GM19351 (cell line): Measurements from ENCODE around the gene TRIM69.
"Not testable (repeated sequence)": the region's sequence is repeated elsewhere in the genome, so short reads cannot be mapped to it uniquely, and the experiment has no call there.

Experiments used
- ATAC-seq: cut with Tn5 transposase; IDR thresholded peaks from one replicate; pipeline ENCODE4 v1.9.1; 2021; ENCODE audit warnings: mild to moderate bottlenecking, moderate library complexity; ENCODE audit not compliant: unreplicated experiment

The TRIM69 gene, protein sequence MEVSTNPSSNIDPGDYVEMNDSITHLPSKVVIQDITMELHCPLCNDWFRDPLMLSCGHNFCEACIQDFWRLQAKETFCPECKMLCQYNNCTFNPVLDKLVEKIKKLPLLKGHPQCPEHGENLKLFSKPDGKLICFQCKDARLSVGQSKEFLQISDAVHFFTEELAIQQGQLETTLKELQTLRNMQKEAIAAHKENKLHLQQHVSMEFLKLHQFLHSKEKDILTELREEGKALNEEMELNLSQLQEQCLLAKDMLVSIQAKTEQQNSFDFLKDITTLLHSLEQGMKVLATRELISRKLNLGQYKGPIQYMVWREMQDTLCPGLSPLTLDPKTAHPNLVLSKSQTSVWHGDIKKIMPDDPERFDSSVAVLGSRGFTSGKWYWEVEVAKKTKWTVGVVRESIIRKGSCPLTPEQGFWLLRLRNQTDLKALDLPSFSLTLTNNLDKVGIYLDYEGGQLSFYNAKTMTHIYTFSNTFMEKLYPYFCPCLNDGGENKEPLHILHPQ

DNA sequence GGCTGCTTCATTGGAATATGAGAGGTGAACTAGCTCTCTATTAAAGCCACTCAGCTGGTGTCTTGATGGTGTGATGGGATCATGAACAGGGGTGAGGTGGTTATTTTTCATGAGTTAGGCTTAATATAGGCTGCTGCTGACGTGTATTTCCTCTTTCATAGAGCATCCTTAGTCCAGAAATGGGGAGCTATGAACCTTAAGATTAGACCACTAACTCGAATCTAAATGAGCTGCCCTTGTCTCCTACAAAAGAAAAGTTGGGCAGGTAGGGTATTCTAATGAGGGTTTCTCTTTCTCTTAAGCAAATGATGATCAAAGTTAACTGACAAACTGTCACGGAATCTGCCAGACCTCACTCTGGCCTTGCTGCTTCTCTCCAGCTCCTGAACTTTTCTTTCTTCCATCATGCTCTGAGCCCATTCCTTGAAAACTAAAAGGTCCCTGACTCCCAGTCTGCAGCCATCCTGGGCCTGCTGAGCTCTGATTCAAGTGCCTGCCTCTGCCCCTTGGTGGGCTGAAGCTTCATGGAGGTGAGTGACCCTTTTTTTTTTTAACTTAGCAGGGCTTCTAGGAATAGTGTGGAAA is at the start of gene TRIM69:
TRIM69 (plus strand) TSS at position 348 of the 585 bp plus-strand sequence; CDS start at position 525, 177 bp downstream.
- no peak for ATAC-seq

DNA sequence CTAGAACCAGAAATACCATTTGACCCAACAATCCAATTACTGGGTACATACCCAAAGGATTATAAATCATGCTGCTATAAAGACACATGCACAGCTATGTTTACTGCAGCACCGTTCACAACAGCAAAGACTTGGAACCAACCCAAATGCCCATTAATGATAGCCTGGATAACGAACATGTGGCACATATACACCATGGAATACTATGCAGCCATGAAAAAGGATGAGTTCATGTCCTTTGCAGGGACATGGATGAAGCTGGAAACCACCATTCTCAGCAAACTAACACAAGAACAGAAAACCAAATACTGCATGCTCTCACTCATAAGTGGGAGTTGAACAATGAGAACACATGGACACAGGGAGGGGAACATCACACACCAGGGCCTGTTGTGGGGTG is 47.0 kb upstream of the TRIM69 start:
- not testable (repeated sequence) for ATAC-seq

DNA sequence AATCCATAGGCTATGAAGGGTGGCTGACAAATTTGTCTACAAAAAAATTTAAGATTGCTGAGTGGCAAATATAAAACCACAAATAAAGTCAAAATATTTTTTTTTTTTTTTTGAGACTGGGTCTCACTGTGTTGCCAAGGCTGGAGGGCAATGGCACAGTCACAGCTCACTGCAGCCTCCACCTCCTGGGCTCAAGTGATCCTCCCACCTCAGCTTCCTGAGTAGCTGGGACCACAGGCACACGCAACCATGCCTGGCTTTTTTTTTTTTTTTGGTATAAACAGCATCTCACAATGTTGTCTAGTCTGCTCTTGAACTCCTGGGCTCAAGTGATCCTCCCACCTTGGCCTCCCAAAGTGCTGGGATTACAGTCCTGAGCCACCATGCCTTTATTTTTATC is 46.1 kb upstream of the TRIM69 start:
- ATAC-seq: not testable (repeated sequence)

DNA sequence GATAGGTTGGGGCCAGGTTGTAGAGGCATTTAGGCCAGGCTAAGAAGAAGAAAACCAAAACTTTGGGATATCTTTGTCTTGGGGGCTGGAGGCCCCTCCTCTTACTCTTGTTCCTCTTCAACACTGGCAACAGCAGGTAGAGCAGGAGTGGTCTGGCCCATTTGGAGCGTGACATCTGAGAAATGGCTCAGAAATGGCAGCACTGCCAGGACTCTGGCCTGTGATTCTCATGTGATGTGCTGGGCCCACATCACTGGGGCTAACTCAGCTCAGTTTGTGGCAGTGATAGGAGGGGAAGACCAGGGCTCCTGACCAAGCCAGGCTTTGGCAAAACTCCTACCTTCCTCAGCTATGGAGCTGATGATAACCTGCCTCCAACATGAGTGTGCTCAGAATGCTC is 43.7 kb upstream of the TRIM69 start:
- ATAC-seq: no peak

DNA sequence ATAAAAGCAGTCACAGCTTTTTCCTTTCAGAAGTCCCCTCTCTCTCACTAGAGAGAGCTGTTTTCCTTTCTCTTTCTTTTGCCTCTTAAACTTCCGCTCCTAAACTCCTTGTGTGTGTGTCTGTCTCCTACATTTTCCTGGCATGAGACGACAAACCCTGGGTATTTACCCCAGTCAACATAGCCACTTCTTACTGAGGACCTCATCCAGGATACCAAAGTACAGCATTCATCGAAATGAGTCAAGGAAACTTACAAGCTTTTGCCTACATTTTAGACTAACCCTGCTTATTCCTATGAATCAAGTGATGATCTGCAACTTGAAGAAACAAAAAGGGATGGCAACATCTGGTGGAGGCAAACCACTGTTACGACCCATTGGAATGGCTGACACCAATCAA is 41.9 kb upstream of the TRIM69 start:
- ATAC-seq: no peak

DNA sequence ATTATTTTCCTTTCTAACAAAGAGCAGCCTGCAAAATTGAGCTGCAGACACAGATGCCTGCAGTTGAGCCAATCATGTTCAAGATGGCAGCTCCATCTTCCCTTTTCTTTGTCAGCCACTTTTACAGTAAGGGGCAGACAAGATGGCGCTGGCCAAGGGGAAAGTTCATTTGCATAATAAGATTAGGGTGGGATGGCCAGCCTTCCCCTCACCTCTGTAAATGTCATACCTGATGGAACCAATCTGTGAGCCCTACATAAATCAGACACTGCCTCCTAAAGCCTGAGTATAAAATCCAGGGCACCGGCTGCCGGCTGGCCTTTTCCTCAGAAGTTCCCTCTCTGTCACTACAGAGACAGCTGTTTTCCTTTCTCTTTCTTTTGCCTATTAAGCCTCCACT is 41.0 kb upstream of the TRIM69 start:
- ATAC-seq: no peak

DNA sequence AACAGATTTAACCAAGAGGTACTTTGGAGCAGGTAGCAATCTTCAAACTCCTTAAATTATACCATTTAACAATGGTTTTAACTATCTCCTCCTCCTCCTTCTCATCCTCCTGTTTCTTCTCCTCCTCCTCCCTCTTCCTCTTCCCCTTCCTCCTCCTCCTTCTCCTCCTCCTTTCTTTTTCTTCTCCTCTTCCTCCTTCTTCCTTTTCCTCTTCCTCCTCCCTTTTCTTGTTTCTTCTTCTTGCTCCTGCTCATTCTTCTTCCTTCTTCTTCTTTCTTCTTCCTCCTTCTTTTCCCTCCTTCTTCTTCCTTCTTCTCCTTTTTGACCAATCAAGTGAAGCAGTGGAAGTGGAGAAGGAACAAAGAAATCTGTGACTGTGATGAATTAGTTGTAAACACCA is 39.3 kb upstream of the TRIM69 start:
- ATAC-seq: no peak

DNA sequence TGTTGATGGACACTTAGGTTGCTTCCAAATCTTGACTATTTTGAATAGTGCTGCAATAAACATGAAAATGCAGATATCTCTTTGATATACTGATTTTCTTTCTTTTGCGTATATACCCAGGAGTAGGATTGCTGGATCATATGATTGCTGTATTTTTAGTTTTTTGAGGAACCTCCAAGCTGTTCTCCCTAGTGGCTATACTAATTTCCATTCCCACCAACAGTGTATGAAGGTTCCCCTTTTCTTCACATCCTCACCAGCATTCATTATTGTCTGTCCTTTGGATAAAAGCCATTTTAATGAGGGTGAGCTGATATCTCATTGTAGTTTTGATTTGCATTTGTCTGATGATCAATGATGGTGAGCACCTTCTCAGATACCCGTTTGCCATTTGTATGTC is 37.7 kb upstream of the TRIM69 start:
- no peak for ATAC-seq

DNA sequence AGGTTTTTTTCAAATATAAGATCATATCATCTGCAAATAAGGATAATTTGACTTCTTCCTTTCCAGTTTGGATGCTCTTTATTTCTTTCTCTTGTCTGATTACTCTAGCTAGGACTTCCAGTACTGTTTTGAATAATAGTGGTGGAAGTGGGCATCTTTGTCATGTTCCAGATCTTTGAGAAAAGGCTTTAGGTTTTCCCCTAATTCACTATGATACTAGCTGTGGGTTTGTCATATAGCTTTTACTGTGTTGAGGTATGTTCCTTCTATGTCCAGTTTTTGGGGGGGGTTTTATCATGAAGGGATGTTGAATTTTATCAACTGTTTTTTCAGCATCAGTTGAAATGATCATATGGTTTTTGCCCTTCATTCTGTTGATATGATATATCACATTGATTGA is 35.7 kb upstream of the TRIM69 start:
- not testable (repeated sequence) for ATAC-seq

DNA sequence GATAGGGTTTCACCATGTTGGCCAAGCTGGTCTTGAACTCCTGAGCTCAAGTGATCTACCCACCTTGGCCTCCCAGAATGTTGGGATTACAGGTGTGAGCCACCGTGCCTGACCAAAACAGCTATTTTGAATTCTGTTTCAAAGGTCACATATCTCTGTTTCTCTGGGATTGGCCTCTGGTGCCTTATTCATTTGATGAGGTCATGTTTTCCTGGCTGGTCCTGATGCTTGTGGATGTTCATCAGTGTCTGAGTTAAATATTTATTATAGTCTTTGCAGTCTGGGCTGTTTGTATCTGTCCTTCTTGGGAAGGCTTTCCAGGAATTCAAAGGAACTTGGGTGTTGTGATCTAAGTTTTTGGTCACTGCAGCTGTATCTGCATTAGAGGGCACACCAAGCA is 30.3 kb upstream of the TRIM69 start:
- ATAC-seq: no peak

DNA sequence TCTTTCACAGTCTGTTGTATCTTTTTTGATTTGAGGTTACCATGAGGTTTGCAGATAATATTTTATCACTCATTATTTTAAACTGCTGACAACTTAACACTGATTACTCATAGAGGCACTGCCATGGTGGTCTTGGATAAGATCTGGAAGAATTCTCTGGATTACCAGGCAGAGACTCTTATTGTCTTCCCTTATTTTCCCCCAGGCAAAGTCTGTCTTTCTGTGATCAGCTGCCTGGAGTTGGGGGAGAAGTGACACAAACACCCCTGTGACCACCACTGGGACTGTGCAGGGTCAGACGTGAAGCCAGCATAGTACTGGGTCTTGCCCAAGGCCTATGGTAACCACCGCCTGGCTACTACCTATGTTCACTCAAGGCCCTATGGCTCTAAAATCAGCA is 29.9 kb upstream of the TRIM69 start:
- no peak for ATAC-seq

DNA sequence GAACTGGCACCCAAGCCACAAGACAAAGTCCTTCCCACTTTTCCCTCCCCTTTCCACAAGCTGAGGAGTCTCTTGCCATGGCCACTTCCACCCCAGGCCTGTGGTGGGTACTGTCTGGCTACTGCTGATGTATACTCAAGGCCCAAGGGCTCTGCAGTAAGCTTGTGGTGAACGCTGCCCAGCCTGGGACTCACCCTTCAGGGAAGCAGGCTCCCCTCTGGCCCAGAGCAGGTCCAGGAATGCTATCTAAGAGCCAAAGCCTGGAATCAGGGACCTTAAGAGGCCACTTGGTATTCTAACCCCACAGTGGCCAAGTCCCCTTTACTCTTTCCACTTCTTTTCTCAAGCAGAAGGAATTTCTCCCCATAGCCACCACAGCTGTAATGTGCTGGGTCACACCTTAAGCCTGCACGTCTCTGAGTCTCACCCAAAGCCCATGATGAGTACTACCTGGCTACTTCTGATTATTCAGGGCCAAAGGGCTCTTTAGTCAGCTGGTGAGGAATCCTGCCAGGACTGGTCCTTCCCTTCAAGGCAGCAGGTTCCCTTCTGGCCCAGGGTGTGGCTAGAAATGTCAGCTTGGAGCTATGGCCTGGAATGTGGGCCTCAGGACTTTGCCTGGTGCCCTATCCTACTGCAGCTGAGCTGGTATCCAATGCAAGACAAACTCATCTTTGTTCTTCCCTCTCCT is 29.2 kb upstream of the TRIM69 start:
- no peak for ATAC-seq

DNA sequence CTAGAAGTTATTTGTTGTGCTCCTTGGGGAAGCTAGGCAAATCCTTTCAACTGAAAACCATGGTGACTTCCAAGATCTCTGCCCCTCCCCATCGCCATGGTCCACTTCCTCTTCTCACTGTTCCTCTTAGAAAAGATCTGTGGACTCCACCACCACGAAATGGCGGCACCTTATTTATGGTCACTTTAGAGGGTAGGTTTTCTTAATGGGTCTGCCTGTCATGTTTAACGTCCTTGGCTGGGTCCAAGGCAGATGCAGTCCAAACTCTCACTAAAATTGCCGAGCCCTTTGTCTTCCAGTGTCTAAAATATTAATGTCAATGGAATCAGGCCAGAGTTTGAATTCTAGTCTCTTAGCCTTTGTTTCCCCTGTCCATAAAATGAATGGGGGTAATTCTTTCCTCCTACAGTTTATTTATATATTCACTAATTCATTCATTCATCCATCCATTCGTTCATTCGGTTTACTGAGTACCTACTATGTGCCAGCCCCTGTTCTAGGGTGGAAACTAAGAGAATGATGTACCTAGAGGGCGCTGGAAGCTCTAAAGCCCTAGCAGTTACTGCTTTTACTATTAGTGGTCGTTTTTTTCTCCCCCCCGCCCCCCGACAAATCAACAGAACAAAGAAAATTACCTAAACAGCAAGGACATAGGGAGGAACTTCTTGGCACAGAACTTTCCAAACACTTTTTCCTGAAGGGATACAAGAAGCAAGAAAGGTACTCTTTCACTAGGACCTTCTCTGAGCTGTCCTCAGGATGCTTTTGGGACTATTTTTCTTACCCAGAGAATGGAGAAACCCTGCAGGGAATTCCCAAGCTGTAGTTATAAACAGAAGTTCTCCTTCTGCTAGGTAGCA is 25.9 kb upstream of the TRIM69 start:
- ATAC-seq: no peak

DNA sequence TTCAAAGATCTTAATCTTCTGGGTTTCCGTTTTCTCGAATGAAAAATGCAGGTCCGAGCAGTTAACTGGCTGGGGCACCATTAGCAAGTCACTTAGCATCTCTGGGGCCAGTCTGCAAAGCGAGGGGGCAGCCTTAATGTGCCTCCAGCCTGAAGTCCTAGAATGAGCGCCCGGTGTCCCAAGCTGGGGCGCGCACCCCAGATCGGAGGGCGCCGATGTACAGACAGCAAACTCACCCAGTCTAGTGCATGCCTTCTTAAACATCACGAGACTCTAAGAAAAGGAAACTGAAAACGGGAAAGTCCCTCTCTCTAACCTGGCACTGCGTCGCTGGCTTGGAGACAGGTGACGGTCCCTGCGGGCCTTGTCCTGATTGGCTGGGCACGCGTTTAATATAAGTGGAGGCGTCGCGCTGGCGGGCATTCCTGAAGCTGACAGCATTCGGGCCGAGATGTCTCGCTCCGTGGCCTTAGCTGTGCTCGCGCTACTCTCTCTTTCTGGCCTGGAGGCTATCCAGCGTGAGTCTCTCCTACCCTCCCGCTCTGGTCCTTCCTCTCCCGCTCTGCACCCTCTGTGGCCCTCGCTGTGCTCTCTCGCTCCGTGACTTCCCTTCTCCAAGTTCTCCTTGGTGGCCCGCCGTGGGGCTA is 25.1 kb upstream of the TRIM69 start, which contains the start of the genes B2M and PATL2:
B2M (plus strand) TSS at position 422 of the 647 bp plus-strand sequence; CDS start at position 452, 30 bp downstream.
PATL2 (minus strand) TSS at position 228 of the 647 bp plus-strand sequence. CDS start 34,833 bp downstream, outside the sequence.
- ATAC-seq: peak; percentile 77

DNA sequence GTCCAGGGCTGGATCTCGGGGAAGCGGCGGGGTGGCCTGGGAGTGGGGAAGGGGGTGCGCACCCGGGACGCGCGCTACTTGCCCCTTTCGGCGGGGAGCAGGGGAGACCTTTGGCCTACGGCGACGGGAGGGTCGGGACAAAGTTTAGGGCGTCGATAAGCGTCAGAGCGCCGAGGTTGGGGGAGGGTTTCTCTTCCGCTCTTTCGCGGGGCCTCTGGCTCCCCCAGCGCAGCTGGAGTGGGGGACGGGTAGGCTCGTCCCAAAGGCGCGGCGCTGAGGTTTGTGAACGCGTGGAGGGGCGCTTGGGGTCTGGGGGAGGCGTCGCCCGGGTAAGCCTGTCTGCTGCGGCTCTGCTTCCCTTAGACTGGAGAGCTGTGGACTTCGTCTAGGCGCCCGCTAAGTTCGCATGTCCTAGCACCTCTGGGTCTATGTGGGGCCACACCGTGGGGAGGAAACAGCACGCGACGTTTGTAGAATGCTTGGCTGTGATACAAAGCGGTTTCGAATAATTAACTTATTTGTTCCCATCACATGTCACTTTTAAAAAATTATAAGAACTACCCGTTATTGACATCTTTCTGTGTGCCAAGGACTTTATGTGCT is 24.5 kb upstream of the TRIM69 start:
- ATAC-seq: peak; percentile 22

DNA sequence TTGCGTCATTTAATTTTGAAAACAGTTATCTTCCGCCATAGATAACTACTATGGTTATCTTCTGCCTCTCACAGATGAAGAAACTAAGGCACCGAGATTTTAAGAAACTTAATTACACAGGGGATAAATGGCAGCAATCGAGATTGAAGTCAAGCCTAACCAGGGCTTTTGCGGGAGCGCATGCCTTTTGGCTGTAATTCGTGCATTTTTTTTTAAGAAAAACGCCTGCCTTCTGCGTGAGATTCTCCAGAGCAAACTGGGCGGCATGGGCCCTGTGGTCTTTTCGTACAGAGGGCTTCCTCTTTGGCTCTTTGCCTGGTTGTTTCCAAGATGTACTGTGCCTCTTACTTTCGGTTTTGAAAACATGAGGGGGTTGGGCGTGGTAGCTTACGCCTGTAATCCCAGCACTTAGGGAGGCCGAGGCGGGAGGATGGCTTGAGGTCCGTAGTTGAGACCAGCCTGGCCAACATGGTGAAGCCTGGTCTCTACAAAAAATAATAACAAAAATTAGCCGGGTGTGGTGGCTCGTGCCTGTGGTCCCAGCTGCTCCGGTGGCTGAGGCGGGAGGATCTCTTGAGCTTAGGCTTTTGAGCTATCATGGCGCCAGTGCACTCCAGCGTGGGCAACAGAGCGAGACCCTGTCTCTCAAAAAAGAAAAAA is 23.9 kb upstream of the TRIM69 start:
- no peak for ATAC-seq

DNA sequence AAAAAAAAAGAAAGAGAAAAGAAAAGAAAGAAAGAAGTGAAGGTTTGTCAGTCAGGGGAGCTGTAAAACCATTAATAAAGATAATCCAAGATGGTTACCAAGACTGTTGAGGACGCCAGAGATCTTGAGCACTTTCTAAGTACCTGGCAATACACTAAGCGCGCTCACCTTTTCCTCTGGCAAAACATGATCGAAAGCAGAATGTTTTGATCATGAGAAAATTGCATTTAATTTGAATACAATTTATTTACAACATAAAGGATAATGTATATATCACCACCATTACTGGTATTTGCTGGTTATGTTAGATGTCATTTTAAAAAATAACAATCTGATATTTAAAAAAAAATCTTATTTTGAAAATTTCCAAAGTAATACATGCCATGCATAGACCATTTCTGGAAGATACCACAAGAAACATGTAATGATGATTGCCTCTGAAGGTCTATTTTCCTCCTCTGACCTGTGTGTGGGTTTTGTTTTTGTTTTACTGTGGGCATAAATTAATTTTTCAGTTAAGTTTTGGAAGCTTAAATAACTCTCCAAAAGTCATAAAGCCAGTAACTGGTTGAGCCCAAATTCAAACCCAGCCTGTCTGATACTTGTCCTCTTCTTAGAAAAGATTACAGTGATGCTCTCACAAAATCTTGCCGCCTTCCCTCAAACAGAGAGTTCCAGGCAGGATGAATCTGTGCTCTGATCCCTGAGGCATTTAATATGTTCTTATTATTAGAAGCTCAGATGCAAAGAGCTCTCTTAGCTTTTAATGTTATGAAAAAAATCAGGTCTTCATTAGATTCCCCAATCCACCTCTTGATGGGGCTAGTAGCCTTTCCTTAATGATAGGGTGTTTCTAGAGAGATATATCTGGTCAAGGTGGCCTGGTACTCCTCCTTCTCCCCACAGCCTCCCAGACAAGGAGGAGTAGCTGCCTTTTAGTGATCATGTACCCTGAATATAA is 23.0 kb upstream of the TRIM69 start:
- ATAC-seq: no peak
